H9 (cell line): ENCODE measurements around the gene ITPR1. TPM values are rescaled to one million over a fixed set of nuclear protein-coding genes. Genes with fewer than 3 reads are reported as not detected.

Source experiments
- DNase-seq: peaks from one replicate; pipeline ENCODE4 v3.0.0-alpha.2; 2017
- H2AFZ ChIP-seq: one replicate; pipeline ENCODE4 v1.6.1; 2013; ENCODE audit warnings: mild to moderate bottlenecking, low read length, control low read depth, moderate library complexity
- H2AK5ac ChIP-seq: 2 replicates; pipeline ENCODE4 v1.6.1; 2013; ENCODE audit warnings: low read length, control low read depth, mixed read lengths; ENCODE audit not compliant: insufficient read length
- H2BK120ac ChIP-seq: one replicate; pipeline ENCODE4 v1.6.1; 2013; ENCODE audit warnings: low read depth, mild to moderate bottlenecking, low read length, control low read depth, inconsistent platforms; ENCODE audit not compliant: poor library complexity, severe bottlenecking
- H2BK12ac ChIP-seq: 2 replicates; pipeline ENCODE4 v1.6.1; 2013; ENCODE audit warnings: low read length, control low read depth, mixed read lengths, low read depth; ENCODE audit not compliant: insufficient read length
- H2BK15ac ChIP-seq: 2 replicates; pipeline ENCODE4 v1.6.1; 2013; ENCODE audit warnings: low read depth, low read length, control low read depth
- H2BK20ac ChIP-seq: one replicate; pipeline ENCODE4 v1.6.1; 2013; ENCODE audit warnings: low read depth, mild to moderate bottlenecking, low read length, control low read depth, inconsistent platforms; ENCODE audit not compliant: poor library complexity, severe bottlenecking
- H2BK5ac ChIP-seq: 2 replicates; pipeline ENCODE4 v1.6.1; 2013; ENCODE audit warnings: low read length, control low read depth, mixed read lengths; ENCODE audit not compliant: insufficient read length
- H3K14ac ChIP-seq: 2 replicates; pipeline ENCODE4 v1.6.1; 2013; ENCODE audit warnings: low read length, control low read depth; ENCODE audit not compliant: insufficient read depth
- H3K18ac ChIP-seq: 2 replicates; pipeline ENCODE4 v1.6.1; 2013; ENCODE audit warnings: low read depth, mild to moderate bottlenecking, mixed read lengths, low read length, control low read depth; ENCODE audit not compliant: insufficient read length
- H3K23ac ChIP-seq: 2 replicates; pipeline ENCODE4 v1.6.1; 2013; ENCODE audit warnings: low read length, control low read depth, mixed read lengths, low read depth; ENCODE audit not compliant: insufficient read length
- H3K23me2 ChIP-seq: 2 replicates; pipeline ENCODE4 v1.6.1; 2013; ENCODE audit warnings: low read depth, mild to moderate bottlenecking, mixed read lengths, low read length, control low read depth; ENCODE audit not compliant: insufficient read length, poor library complexity, severe bottlenecking
- H3K27ac ChIP-seq: 2 replicates; pipeline ENCODE4 v1.5.1; 2013; ENCODE audit warnings: low read length, control low read depth, mixed read lengths, low read depth; ENCODE audit not compliant: insufficient read length
- H3K27me3 ChIP-seq: 2 replicates; pipeline ENCODE4 v1.6.1; 2013; ENCODE audit warnings: low read length, control low read depth, inconsistent platforms; ENCODE audit not compliant: insufficient read depth
- H3K4ac ChIP-seq: 2 replicates; pipeline ENCODE4 v1.6.1; 2013; ENCODE audit warnings: low read depth, mild to moderate bottlenecking, control low read depth, inconsistent platforms, low read length, moderate library complexity
- H3K4me1 ChIP-seq: 2 replicates; pipeline ENCODE4 v1.6.1; 2013; ENCODE audit warnings: low read length, control low read depth, inconsistent platforms; ENCODE audit not compliant: insufficient read depth
- H3K4me2 ChIP-seq: 2 replicates; pipeline ENCODE4 v1.6.1; 2013; ENCODE audit warnings: low read length, control low read depth, mixed read lengths; ENCODE audit not compliant: insufficient read length, insufficient read depth
- H3K56ac ChIP-seq: 2 replicates; pipeline ENCODE4 v1.6.1; 2013; ENCODE audit warnings: low read depth, mild to moderate bottlenecking, mixed read lengths, low read length, control low read depth; ENCODE audit not compliant: insufficient read length
- H3K79me1 ChIP-seq: 2 replicates; pipeline ENCODE4 v1.6.1; 2013; ENCODE audit warnings: low read depth, mild to moderate bottlenecking, moderate library complexity, low read length, control low read depth, inconsistent platforms; ENCODE audit not compliant: insufficient read depth, poor library complexity, severe bottlenecking
- H3K79me2 ChIP-seq: 2 replicates; pipeline ENCODE4 v1.6.1; 2013; ENCODE audit warnings: low read length, control low read depth, inconsistent platforms; ENCODE audit not compliant: insufficient read depth
- H3K9ac ChIP-seq: 2 replicates; pipeline ENCODE4 v1.6.1; 2013; ENCODE audit warnings: low read length, control low read depth, mixed read lengths; ENCODE audit not compliant: insufficient read length; ENCODE audit errors: extremely low read depth
- H3K9me3 ChIP-seq: one replicate; pipeline ENCODE4 v1.6.1; 2013; ENCODE audit warnings: low read depth, low read length, inconsistent platforms; ENCODE audit not compliant: control insufficient read depth
- H3T11ph ChIP-seq: one replicate; pipeline ENCODE4 v1.6.1; 2013; ENCODE audit warnings: mild to moderate bottlenecking, low read length, control low read depth, inconsistent platforms
- H4K20me1 ChIP-seq: one replicate; pipeline ENCODE4 v1.6.1; 2013; ENCODE audit not compliant: control insufficient read depth, insufficient read length, insufficient read depth
- H4K5ac ChIP-seq: 2 replicates; pipeline ENCODE4 v1.6.1; 2013; ENCODE audit warnings: low read depth, mild to moderate bottlenecking, mixed read lengths, low read length, control low read depth; ENCODE audit not compliant: insufficient read length
- H4K8ac ChIP-seq: replicated peaks from 2 replicates; pipeline ENCODE4 v1.6.1; 2013; ENCODE audit warnings: low read length, control low read depth, mixed read lengths, low read depth; ENCODE audit not compliant: insufficient read length
- H4K91ac ChIP-seq: 2 replicates; pipeline ENCODE4 v1.6.1; 2013; ENCODE audit warnings: low read depth, mild to moderate bottlenecking, moderate library complexity, mixed read lengths, low read length, control low read depth; ENCODE audit not compliant: insufficient read length
- H3K27ac Mint-ChIP-seq, 3 experiments: 2 replicates in 2 of 3; 3 replicates in 1 of 3; pipeline ENCODE4 v1.8.0; 2020 to 2021; ENCODE audit warnings: mixed read lengths in 3 of 3, mild to moderate bottlenecking in 1 of 3, moderate library complexity in 1 of 3
- H3K27me3 Mint-ChIP-seq: 2 replicates; pipeline ENCODE4 v1.8.0; 2021; ENCODE audit warnings: low read depth, mild to moderate bottlenecking, moderate library complexity, mixed read lengths
- H3K36me3 Mint-ChIP-seq, 3 experiments: 2 replicates in 2 of 3; 3 replicates in 1 of 3; pipeline ENCODE4 v1.8.0; 2020 to 2021; ENCODE audit warnings: low read depth in 3 of 3, mixed read lengths in 3 of 3; ENCODE audit not compliant: insufficient read depth in 1 of 3
- H3K4me1 Mint-ChIP-seq, 2 experiments: 2 replicates each; pipeline ENCODE4 v1.8.0; 2020; ENCODE audit warnings: mixed read lengths in 2 of 2
- H3K4me3 Mint-ChIP-seq, 2 experiments: 2 replicates in 1 of 2; 3 replicates in 1 of 2; pipeline ENCODE4 v1.8.0; 2020 to 2021; ENCODE audit warnings: mild to moderate bottlenecking in 2 of 2, mixed read lengths in 2 of 2, moderate library complexity in 1 of 2
- H3K9me3 Mint-ChIP-seq, 2 experiments: 2 replicates in 1 of 2; 3 replicates in 1 of 2; pipeline ENCODE4 v1.8.0; 2020; ENCODE audit warnings: mild to moderate bottlenecking in 2 of 2, mixed read lengths in 2 of 2, moderate library complexity in 1 of 2
- total RNA-seq: library from RNA; stranded (reverse); gene quantifications from 2 replicates; pipeline ENCODE4 v1.2.1, GENCODE V29; 2021
- TF ChIP-seq, protein P1 (sequence below): fragments of 200-600 bp; sonication (generic); conservative IDR thresholded peaks from 3 replicates; pipeline ENCODE4 v1.8.0; 2021; ENCODE audit warnings: antibody characterized with exemption, mild to moderate bottlenecking

The ITPR1 gene
- total RNA-seq, 1 experiment from 2014 or later, result 4.2 TPM

DNA sequence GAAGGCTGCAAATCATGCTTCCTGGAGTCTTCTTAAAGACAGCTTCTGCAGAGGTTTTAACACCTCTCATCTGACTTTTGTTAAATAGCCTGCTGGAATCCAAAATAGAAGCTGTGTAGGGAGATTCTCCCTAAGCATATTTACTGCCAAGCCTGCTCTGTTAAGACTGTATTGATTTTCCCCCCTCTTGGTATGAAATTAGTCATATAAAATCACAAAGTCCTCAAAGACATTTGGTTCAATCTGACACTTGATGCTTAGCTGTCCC, 94.6 kb downstream of the ITPR1 start:
- no peak overlapping the region for H4K91ac ChIP-seq
- no peak overlapping the region for H2BK5ac ChIP-seq
- H2AK5ac ChIP-seq, result no peak overlapping the region
- H2BK20ac ChIP-seq, result no peak overlapping the region
- H3K18ac ChIP-seq, result no peak overlapping the region
- no peak overlapping the region for H3K4me2 ChIP-seq
- H2BK15ac ChIP-seq, result no peak overlapping the region
- no peaks in the 10 kb centered on the region for H3K27me3 ChIP-seq
- no peaks in the 10 kb centered on the region for H3K23me2 ChIP-seq
- H3K27me3 Mint-ChIP-seq, result no peaks in the 10 kb centered on the region
- no peak overlapping the region for H3K4ac ChIP-seq
- H3K4me3 Mint-ChIP-seq, result no peak overlapping the region
- DNase-seq, result no peak
- no peak overlapping the region for H3T11ph ChIP-seq
- no peak overlapping the region for H2AFZ ChIP-seq
- no peak overlapping the region for H2BK120ac ChIP-seq
- H3K27ac Mint-ChIP-seq, result no peak overlapping the region
- no peak overlapping the region for H4K5ac ChIP-seq
- no peak overlapping the region for H3K27ac ChIP-seq
- H3K4me1 ChIP-seq, result peaks cover 3% of the 10 kb centered on the region; the same call in 1 of the 2 replicates
- H3K56ac ChIP-seq, result no peak overlapping the region
- no peaks in the 10 kb centered on the region for H3K79me2 ChIP-seq
- TF ChIP-seq, protein P1, sequence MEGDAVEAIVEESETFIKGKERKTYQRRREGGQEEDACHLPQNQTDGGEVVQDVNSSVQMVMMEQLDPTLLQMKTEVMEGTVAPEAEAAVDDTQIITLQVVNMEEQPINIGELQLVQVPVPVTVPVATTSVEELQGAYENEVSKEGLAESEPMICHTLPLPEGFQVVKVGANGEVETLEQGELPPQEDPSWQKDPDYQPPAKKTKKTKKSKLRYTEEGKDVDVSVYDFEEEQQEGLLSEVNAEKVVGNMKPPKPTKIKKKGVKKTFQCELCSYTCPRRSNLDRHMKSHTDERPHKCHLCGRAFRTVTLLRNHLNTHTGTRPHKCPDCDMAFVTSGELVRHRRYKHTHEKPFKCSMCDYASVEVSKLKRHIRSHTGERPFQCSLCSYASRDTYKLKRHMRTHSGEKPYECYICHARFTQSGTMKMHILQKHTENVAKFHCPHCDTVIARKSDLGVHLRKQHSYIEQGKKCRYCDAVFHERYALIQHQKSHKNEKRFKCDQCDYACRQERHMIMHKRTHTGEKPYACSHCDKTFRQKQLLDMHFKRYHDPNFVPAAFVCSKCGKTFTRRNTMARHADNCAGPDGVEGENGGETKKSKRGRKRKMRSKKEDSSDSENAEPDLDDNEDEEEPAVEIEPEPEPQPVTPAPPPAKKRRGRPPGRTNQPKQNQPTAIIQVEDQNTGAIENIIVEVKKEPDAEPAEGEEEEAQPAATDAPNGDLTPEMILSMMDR, result no peak
- H4K20me1 ChIP-seq, result no peaks in the 10 kb centered on the region
- no peaks in the 10 kb centered on the region for H3K36me3 Mint-ChIP-seq
- no peak overlapping the region for H4K8ac ChIP-seq
- peaks cover 24 to 43% of the 10 kb centered on the region in 2 experiments for H3K4me1 Mint-ChIP-seq
- H3K9me3 Mint-ChIP-seq, result no peaks in the 10 kb centered on the region
- no peak overlapping the region for H3K23ac ChIP-seq
- H3K9me3 ChIP-seq, result no peaks in the 10 kb centered on the region
- no peak overlapping the region for H3K9ac ChIP-seq
- no peak overlapping the region for H3K14ac ChIP-seq
- H3K79me1 ChIP-seq, result no peaks in the 10 kb centered on the region
- no peak overlapping the region for H2BK12ac ChIP-seq
